Activated CD8-positive, alpha-beta memory T cell treated with anti-CD3 and anti-CD28 coated beads, Interleukin-2, amount 50 U/mL, for 48 hours (primary cell): ENCODE data around the gene TMEM167A.
A peak's percentile ranks its signal among the peaks of the same experiment; 100 is the strongest.

Source experiments
- DNase-seq: peaks from one replicate; pipeline ENCODE4 v3.0.0-alpha.2; 2020

Gene TMEM167A, protein sequence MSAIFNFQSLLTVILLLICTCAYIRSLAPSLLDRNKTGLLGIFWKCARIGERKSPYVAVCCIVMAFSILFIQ

DNA sequence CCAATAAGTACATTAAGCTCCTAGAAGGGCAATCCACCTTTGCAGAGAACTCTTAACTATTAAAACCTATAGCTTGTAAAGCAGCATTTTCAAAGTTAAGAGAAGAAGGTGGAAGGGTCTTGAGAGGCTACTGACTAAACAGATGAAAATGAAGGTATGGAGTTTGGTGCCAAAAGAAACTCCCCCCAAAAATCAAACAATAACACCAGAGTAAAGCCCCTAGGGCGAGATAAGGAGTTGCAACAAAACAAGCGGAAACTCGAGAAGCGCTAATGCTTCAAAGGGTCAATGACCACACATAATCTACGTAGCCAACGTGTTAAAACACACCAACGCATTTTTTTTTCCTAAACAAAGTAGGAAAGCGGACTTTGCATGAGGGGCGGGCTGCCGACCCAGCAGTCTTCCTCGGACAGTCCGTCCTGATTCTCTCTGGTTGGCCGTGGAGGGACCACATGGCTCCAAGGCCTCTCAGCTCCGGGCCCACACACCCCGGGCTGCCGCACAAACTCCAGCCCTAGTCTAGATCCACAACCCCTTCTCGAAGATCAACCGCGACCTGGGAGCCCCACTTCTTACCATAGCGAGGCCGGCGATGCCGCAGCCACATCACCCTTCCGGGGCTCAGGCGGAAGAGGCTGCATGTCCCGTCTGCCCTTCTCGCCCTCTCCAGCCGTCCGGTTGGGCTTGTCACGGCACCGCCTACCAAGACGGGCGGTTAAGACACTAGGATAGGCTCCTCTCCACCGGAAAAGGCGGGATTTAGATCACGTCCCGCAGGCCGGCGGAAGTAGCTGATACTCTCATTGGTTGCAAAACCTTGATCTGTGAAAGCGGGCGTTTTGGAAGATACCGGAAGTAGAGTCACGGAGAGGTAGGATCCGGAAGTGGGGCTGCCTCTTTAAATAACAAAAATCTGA is at the start of gene TMEM167A, which contains the start of gene XRCC4:
Gene TMEM167A, minus strand, starts transcription at position 653 of the 920 bp plus-strand sequence. Its CDS starts 71 bp downstream, at position 582.
Gene XRCC4, plus strand, starts transcription at position 806 of the 920 bp plus-strand sequence. CDS start 27,373 bp downstream, outside the sequence.
- DNase-seq, result peak; percentile 90

DNA sequence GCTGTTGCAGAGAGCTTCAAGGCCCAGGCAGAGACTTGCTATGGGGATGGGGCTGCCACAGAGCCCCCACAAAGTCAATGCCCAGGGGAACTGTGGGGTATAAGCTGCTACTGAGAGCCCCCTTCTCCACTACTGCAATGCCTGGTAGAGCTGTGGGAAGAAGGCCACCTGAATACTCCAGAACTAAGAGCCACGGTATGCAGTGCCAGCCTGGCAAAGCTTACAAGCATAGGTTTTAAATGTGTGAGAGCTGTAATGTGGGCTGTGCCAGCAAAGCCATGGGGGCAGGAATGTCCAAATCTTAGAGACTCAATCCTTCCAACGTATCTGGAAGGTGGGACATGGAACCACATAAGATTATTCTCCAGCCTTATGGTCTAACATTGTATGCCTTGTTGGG is 49.3 kb upstream of the TMEM167A start:
- no peak for DNase-seq

DNA sequence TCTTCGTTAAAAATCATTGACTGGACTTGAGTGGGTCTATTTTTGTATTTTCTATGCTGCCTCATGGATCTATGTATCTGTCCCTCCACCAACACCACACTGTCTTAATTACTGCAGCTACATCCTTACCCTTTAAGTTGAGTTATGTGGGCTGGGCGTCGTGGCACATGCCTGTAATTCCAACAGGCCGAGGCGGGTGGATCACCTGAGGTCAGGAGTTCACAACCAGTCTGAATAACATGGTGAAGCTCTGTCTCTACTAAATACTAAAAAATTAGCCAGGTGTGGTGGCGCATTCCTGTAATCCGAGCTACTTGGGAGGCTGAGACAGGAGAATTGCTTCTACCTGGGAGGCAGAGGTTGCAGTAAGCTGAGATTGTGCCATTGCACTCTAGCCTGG is 48.4 kb upstream of the TMEM167A start:
- no peak for DNase-seq

DNA sequence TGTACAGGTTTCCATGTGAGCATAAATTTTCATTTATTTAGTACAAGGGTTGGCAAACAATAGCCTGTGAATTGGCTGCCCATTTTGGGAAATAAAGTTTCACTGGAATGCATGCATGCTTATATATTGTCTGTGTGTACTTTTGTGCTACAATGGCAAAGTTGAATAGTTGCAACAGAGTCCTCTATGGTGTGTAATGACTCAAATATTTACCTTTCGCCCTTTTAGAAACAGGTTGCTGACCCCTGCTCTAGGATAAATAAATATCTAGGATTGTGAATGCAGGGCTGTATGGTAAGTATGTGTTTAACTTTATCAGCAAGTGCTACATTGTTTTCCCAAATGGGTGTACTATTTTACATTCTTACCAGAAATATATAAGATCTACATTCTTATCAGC is 47.4 kb upstream of the TMEM167A start:
- DNase-seq, result no peak

DNA sequence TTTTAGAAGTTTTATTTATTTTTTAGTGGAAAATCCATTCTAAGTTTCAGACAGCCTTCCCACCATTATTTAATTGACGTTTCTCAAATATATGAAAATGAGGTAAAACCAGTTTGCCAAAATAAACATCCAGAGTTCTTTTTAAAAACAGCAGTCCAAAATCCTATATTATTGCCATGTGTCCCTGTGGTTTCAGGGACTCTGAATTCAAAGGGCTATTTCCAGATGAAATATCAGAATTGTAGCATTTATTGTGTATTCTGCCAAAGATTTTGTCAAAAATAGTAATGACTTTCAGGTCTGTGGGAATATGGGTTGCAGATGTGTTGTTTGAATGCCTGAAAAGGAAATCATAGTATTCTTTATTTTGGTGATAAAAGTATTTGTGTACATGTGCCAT is 41.8 kb upstream of the TMEM167A start:
- DNase-seq, result no peak

DNA sequence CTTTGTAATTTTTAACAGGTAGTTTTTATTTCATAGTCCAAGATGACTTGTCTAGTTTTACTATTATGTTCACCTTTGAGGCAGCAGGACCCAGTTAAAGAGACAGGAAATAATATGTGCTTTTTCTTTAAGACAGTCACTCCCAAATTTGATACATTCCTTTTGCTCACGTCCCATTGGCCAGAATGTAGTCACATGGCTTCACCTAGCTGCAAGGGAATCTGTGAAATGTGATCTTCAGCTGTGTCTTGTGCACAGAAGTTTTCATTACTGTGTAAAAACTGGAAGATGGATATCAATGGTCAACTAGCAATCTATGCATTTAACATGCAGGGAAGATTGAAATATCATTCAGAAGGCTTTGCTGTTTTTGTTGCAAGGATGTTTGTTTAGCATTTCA is 41.3 kb upstream of the TMEM167A start:
- no peak for DNase-seq

DNA sequence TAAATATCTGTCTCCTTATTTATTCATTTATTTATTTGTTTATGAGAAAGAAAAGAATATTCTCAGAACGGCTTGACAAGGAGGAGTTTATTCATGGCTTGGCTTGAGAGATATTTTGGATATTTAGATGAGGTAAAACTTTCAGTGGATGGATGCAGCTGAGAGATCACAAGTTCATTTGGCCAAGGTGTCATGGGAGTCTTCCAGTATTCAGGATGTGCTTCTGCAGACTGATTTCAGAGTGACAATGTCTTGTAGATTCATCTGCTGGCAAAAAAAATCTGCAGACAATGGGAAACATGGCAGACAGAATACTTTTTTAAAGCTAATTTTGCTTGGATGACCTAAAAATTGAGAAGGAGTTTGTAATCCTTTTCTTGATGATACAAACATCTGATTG is 38.6 kb upstream of the TMEM167A start:
- no peak for DNase-seq

DNA sequence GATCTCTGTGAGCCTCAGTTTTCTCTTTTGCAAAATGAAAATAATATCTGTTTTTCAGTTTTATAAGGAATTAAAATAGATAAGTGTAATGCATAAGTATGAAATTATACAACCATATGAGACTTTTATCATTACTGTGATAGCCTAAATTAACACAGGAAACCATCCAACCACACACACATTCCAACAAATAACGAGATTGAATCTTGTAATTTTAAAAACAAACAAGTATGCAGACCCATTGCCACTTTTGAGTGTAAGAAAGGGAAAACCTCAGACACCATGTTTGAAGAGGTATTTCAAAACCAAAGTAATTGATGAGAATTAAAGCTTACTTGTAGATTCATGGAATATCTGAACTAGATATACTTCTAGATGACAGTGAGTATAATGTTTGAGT is 32.2 kb upstream of the TMEM167A start:
- DNase-seq, result no peak

DNA sequence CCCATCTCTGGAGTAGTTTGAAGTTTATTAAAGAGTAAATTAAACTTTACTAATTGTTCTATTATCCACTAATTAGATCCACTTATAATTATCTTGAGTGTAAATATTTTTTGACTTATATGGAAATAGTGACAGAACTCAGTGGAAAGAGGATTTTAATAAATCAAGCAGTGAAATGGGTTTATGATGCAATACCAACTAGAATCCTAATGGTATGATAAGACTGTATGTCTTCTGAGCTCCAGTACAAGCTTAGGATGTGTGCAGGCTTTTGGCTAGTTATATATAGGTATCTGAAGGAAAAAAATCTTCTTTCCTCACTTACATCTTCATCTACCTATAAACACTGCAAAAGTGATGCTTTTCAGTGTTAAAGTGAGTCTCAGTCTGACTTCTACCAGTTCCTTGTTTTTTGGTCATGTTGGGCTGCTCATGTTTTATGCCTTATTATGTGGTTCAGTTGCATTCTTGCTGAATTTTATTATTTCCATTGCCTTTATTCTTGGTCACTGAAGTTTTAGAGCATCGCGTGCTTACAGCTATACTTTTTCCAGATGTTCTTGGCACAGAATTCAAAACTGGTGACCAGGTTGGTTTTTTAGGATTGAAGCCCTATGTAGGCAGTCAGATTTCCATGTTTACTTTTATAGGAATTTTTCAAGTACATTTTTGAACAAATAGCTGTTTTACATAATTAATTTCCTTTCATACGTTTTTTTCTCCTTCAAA is 30.7 kb upstream of the TMEM167A start:
- DNase-seq, result no peak

DNA sequence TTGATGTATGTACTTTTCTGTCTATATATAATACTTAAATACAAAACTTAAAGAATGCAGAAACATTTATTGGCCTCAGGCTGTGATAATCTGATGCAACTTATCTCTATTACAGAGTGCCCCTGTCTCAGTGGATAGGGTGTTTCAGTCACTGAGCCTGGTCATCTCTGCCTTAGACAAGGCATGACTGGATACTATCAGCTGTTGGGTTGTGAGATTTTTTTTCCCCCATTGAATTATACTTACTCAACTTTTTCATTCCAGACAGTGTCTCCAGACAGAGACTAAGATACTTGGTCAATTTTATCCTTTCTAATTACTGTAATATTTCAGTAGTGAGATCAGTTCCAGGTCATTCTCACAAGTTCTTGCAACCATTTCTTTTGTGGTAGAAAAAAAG is 26.8 kb upstream of the TMEM167A start:
- no peak for DNase-seq

DNA sequence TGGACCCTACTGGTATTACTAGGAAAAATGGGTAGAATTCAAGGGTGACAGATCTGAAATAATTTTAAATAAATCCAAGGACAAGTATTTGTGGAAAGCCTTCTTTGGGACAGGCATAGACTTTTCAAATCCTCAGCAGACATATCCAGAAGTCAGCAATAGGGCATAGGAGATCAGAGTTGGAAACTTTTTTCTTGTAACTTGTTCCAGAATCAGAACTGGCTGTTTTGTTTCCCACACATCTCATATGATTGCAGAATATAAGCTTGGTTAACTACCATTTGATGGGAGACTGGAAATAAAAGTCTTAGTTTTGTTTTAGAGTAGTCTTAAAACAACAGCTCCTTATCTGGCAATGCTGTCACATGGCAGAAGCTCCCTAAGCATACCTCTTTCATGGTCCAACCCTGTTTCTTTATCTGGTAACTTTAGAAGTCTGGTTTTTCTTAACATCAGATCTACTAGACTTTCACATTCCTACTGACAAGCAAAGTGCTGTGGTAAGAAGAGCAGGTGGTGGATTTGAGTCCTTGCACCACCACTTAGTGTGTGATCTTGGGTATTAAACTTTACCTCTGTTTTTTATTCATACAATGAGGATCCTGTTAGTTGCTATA is 25.3 kb upstream of the TMEM167A start:
- DNase-seq, result no peak

DNA sequence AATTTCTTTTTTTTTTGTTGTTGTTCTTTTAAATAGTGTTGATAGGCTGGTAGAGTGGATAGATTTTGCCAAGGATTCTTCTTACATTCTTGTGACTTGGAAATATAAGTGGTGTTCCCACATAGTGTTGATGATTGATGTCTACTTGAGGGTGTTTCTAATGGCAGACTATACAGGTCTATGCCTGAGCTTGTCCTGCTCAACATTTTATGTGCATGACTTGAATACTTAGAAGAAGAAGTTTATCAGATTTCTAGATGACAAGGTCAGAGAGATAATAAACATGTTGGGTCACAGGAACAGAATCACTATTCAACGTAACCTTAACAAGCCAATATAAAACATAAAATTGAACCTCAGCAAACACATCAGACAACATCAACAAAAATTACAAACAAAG is 24.3 kb upstream of the TMEM167A start:
- no peak for DNase-seq

DNA sequence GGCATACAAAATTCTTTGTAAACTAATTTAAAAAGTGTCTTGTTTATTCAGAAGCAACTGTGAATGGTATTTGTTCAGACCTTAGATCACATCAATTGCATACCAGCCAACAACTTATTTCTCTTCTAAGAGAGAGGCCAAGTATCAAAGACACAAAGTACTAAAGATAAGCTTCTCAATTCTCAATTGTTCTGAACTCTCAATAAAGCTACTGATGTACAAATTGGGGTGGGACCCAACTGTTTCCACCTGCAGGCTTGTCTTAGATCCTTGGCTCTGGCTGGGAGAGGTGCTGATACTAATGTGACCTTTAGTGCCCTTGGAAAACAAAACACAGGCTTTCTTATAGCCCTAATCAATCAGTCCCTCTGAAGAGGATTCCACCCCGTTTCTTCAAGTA is 22.3 kb upstream of the TMEM167A start:
- DNase-seq, result no peak

DNA sequence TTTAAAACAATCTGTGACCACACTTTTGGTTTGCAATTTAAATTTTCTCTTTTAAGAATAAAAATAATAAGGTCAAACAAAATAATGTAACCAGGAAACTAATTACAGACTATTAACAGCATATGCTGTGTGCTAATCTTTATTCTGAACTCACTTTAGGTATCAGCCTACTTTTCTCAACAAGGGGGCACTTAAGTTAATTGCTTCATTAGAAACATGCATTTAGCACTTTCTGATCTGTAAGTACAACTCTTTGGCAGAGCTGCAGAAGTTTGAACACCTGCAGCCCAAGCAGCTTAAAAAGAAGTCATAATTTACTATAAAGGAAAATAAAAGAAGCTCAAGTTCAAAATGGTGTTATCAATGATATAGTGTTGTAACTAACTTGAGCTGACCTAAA is 21.8 kb upstream of the TMEM167A start:
- no peak for DNase-seq

DNA sequence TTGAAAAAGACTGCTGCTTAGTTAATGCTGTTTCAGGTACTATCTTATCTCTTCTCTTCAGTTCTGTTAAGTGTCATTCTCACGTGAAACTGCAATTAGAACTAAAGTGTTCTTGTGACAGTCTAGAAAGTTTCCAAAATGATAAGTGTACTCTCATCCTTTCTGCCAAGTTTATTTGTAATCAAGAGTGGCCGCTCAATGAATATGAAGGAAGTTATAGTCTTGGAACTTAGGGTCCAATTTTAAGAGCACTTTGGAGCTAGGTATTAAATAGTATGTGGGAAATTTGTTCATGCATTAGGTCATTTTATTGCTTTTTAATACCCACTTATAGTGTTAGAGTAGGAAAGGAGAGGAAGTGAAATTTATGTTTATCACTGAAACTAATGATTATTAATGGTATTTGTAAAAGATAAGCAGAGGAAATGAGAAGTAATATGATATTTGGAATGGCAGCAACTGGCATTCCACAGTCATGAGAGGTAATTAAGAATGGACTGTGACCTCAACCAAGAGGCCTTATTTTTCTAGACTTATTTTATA is 20.6 kb upstream of the TMEM167A start:
- no peak for DNase-seq

DNA sequence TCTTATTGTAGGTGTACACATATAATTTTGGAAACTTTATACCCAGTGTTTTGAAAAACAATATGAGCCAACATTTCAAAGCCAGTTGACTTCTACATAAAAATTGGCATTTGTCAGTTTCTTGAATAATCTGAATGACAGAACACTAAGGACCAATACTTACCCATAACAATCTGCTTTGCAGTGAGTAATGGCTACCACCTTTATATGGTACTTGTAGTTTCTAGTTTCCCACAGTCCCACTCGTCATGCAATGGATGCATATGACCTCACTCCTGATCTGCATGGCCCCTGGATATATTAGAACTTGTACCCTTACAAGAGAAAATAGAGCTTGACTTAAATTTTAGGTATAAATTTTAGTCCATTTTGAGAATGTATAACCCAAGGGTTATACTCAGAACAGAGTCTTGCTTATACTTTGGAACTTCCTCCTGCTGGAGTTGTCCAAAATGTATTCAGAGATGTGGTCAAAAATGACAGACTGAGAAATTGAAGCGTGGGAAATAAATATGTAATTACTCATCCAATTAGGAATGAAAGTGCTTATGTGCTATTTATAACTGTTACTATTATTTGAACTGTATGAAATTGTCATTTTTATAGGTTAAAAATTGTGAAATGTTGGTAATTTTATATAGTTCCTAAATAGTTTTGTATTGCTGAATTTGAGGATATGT is 19.6 kb upstream of the TMEM167A start:
- no peak for DNase-seq

DNA sequence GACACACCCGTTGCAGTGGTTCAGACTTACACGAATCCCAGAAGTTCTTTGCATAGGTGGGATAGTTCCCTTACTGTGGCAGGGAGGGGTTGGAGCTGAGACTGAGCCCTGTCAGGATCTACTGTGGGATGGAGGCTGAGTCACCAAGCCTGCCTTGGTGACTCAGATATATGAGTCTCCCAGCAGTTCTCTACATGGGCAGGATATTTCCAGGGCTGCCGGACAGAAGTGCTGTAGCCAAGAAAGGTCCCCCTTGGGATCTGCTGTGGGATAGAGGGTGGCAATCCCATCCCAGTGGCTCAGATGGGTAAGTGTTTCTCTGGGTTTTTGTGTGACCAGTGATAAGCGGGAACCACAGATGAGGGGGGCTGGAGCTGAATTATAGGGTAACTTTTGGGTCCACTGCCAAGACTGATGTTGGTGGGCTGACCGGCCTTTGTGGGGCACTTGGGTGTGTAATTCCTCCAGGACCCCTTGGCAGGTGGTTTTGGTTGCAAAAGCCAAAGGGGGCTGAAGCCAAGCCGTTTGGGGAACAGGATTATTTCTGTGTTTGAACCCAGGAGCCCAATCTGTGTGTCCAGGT is 18.9 kb upstream of the TMEM167A start:
- DNase-seq, result no peak

DNA sequence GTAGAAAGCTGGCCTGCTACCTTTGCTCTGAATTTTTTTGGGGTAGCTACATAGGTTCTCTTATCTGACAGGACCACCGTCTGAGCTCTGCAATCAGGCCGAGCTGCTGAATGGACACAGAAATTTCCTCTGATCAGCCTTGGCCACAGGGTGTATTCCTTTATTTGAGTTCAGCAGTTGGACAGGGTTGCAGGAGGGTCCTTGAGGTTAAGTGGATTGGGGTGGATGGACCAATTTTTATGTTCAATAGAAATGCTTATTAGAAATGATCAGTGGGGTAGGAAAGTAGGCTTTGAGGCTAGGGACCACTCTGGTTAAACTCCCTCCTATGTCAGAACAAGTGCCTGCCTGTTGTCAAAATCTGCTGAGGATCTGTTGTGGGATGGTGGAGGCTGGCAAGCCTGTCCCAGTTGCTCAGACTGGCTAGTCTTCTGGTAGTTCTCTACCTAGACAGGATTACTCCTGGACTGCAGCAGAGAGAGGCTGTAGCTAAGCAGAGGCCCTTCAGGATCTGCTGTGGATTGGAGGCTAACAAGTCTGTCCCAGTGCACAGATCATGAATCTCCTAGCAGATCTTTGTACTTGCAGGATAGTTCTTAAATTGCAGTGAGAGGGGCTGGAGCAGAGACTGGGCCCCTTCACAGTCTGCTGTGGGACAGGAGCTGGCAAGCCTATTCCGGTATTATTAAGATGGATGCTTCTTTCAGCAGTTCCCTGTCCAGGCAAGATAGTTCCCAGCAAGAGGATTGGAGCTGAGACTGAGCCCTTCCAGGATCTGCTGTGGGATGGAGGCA is 18.2 kb upstream of the TMEM167A start:
- DNase-seq, result no peak

DNA sequence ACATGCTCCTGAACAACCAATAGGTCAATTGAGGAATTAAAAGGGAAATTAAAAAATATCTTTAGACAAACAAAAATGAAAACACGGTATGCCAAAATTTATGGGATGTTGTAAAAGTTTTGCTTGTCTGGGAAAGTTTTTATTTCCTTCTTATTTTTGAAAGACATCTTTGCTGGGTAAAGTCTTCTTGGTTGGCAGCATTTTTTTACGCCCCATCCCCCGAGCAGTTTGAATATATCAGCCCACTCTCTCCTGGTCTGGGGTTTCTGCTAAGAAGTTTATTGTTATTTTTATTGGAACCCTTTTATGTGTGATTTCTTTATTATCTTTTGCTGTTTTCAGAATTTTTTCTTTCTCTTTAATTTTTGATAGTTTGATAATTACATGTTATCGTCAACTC is 16.5 kb upstream of the TMEM167A start:
- DNase-seq, result no peak

DNA sequence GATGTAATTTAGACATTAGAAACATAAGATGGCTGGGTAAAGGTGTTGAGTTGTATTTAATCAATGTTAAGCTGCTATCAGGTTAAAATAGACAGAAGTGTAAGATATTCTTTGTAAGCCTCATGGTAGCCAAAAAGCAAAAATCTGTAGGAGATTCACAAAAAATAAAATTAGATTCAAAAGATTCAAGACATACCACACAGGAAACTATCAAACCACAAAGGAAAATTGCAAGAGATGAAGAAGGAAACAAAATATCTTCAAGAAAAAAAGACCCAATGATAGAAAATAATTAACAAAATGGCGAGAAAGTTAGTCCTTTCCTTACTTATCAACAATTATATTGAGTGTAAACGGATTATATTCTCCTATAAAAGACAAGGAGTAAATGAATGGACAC is 15.4 kb upstream of the TMEM167A start:
- DNase-seq, result no peak

DNA sequence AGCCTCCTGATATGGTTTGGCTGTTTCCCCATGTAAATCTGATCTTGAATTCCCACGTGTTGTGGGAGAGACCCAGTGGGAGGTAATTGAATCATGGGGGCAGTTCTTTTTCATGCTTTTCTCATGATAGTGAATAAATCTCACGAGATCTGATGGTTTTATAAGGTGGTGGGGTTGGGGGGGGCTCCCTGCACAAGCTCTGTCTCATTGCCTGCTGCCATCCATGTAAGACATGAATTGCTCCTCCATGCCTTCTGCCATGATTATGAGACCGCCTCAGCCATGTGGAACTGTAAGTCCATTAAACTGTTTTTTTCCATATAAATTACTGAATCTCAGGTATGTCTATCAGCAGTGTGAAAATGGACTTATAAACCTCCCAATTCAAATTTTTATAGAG is 13.0 kb upstream of the TMEM167A start:
- no peak for DNase-seq
